K562 (cell line): ENCODE data around the gene FIS1. TPM values are rescaled to one million over a fixed set of nuclear protein-coding genes. Genes with fewer than 3 reads are reported as not detected.

ENCODE experiments used
- AFF1 ChIP-seq, 2 experiments: fragments of 450-650 bp; IDR thresholded peaks; 2 replicates each; pipeline ENCODE4 v1.6.1; 2018; ENCODE audit warnings: mild to moderate bottlenecking in 2 of 2, low read depth in 1 of 2; ENCODE audit not compliant: partially characterized antibody in 2 of 2
- ASH1L ChIP-seq: fragments of 450-650 bp; IDR thresholded peaks from 2 replicates; pipeline ENCODE4 v1.6.1; 2018; ENCODE audit warnings: borderline replicate concordance, mild to moderate bottlenecking, low read depth; ENCODE audit not compliant: partially characterized antibody
- CUX1 ChIP-seq: fragments of 200-800 bp; sonication (Bioruptor generic); IDR thresholded peaks from 2 replicates; pipeline ENCODE4 v1.6.1; 2016; ENCODE audit warnings: missing genetic modification characterization, missing compliant biosample characterization
- HDAC3 ChIP-seq: fragments of 450-650 bp; IDR thresholded peaks from 2 replicates; pipeline ENCODE4 v1.6.1; 2018; ENCODE audit warnings: borderline replicate concordance, mild to moderate bottlenecking, moderate library complexity; ENCODE audit not compliant: partially characterized antibody
- KDM5B ChIP-seq: fragments of 200-600 bp; sonication (generic); IDR thresholded peaks from 2 replicates; pipeline ENCODE4 v1.6.1; 2012; ENCODE audit warnings: low read depth, mild to moderate bottlenecking, moderate library complexity, low read length, control low read depth, inconsistent platforms; ENCODE audit not compliant: insufficient replicate concordance
- MYC ChIP-seq, 2 experiments: fragments of 250-450 bp in 1 of 2; sonication (Bioruptor Pico) in 1 of 2; IDR thresholded peaks; 2 replicates each; pipeline versions ENCODE4 v1.5.1 to v1.6.1; 2012 to 2021; ENCODE audit warnings: low read depth in 2 of 2, borderline replicate concordance in 1 of 2, improper control_type of control experiment in 1 of 2, low read length in 1 of 2, mild to moderate bottlenecking in 1 of 2, moderate library complexity in 1 of 2
- NR2C1 ChIP-seq, 2 experiments: fragments of 450-650 bp; IDR thresholded peaks; 2 replicates each; pipeline ENCODE4 v1.6.1; 2017; ENCODE audit warnings: mild to moderate bottlenecking in 2 of 2, antibody characterized with exemption in 1 of 2, inconsistent platforms in 1 of 2, missing compliant biosample characterization in 1 of 2, missing genetic modification characterization in 1 of 2
- PHB ChIP-seq: fragments of 250-450 bp; sonication (Bioruptor Pico); IDR thresholded peaks from 2 replicates; pipeline ENCODE4 v1.5.0; 2021
- PHF8 ChIP-seq: fragments of 200-600 bp; sonication (generic); IDR thresholded peaks from 2 replicates; pipeline ENCODE4 v1.6.1; 2012; ENCODE audit warnings: mixed run types, mild to moderate bottlenecking, inconsistent platforms, low read length, moderate library complexity, borderline replicate concordance
- PRMT5 ChIP-seq: sonication (generic); formaldehyde crosslinking; IDR thresholded peaks from 2 replicates; pipeline ENCODE4 v1.5.0; 2020; ENCODE audit warnings: missing genetic modification reagents
- PTRF ChIP-seq: fragments of 450-650 bp; IDR thresholded peaks from 2 replicates; pipeline ENCODE4 v1.6.1; 2016; ENCODE audit warnings: mild to moderate bottlenecking, missing genetic modification characterization, missing compliant biosample characterization
- RAD51 ChIP-seq: fragments of 450-650 bp; IDR thresholded peaks from 2 replicates; pipeline ENCODE4 v1.7.1; 2016; ENCODE audit warnings: low read depth, mild to moderate bottlenecking, borderline replicate concordance
- RBM17 ChIP-seq: fragments of 200-400 bp; formaldehyde crosslinking; IDR thresholded peaks from 2 replicates; pipeline ENCODE4 v1.6.1; 2017; ENCODE audit warnings: low read depth, mild to moderate bottlenecking, low read length, borderline replicate concordance
- ZBTB12 ChIP-seq: fragments of 250-450 bp; sonication (Bioruptor Pico); IDR thresholded peaks from 2 replicates; pipeline ENCODE4 v1.4.0; 2020
- ZNF184 ChIP-seq: sonication (generic); formaldehyde crosslinking; IDR thresholded peaks from 2 replicates; pipeline ENCODE4 v1.5.0; 2020; ENCODE audit warnings: missing genetic modification reagents
- polyA plus RNA-seq, 8 experiments: library from polyadenylated mRNA; depleted of rRNA in 4 of 8; stranded (reverse) in 5 of 8; unstranded in 3 of 8; fragments of >200 nt; fragmentation: Nextera tagmentation in 2 of 8; fragmentation: Illumina TruSeq in 1 of 8; extraction: Ambion mirVana in 2 of 8; extraction: Trizol in 1 of 8; gene quantifications; 2 replicates each; pipeline versions ENCODE4 v1.2.1 to v1.2.3, GENCODE V29; 2011 to 2014; ENCODE audit warnings: inconsistent platforms in 1 of 8, missing spikeins in 1 of 8
- total RNA-seq, 7 experiments: library from RNA; depleted of rRNA in 6 of 7; stranded (reverse); fragments of >200 nt in 6 of 7; fragmentation: Illumina TruSeq in 2 of 7; extraction: Trizol in 2 of 7; gene quantifications; 2 replicates each; pipeline versions ENCODE4 v1.2.1 to v1.2.3, GENCODE V29; 2011 to 2021; ENCODE audit warnings: low replicate concordance in 1 of 7

FIS1 gene
- total and polyA plus RNA-seq, 9 of the 15 experiments (the other 6 are each of a cell fraction or from before 2014, with no cell fraction given), result 86.0 to 257 (median 144) TPM

GRCh38 chr7:101251871-101252659, 7.2 kb upstream of the FIS1 start (continued):
- TF ChIP-seq MYC (IDR thresholded peaks at IDR 0.05; ENCODE audit: low read depth, low read length) (peak; percentile 63), MYC (CRISPR knock-in tag; IDR thresholded peaks at IDR 0.05; ENCODE audit: borderline replicate concordance, low read depth) (no peak), PRMT5 (CRISPR knock-in tag) (no peak), ZNF184 (CRISPR knock-in tag) (no peak), RAD51 (peak; percentile 93), ZBTB12 (no peak), AFF1 (IDR thresholded peaks at IDR 0.05; ENCODE audit: low read depth in 1 of 2, partially characterized antibody in 2 of 2) (peak in 1 of 2 experiments; percentile 54), HDAC3 (no peak), PTRF (tag) (no peak), CUX1 (CRISPR knock-in tag) (no peak), KDM5B (peak; percentile 65), PHB (CRISPR knock-in tag) (no peak), ASH1L (peak; percentile 48), RBM17 (no peak), PHF8 (peak; percentile 91), NR2C1 (IDR thresholded peaks at IDR 0.05) (peak; percentile 84), NR2C1 (tag; IDR thresholded peaks at IDR 0.05) (peak; percentile 81)
